ENCODE results near the gene CSMD2. TPM values are rescaled to one million over a fixed set of nuclear protein-coding genes. Genes with fewer than 3 reads are reported as not detected.

The CSMD2 gene
- total RNA-seq, 1 donor from 2014 or later = 0.70 TPM

- intact Hi-C loops (cut with DNase I) = loop anchor here (10.0 kb wide), 1 partner anchor 131 kb away; no protein-coding TSS in a partner anchor
- no peak for DNase-seq (ENCODE audit: low spot score)
These were observed 269.6 kb downstream of the CSMD2 start for GRCh38 chr1:33895396-33895795.

- intact Hi-C loops (cut with DNase I) = loop anchor here (10.0 kb wide), 1 partner anchor 128 kb away; no protein-coding TSS in a partner anchor
- DNase-seq (ENCODE audit: low spot score) = no peak
These were observed 271.7 kb downstream of the CSMD2 start for GRCh38 chr1:33893147-33893830.

GRCh38 chr1:33886496-33886895 is 278.5 kb downstream of the CSMD2 start:
- intact Hi-C loops (cut with DNase I) = no loop called here

GRCh38 chr1:33880305-33880704 is 284.7 kb downstream of the CSMD2 start:
- intact Hi-C loops (cut with DNase I) = no loop called here
- DNase-seq (ENCODE audit: low spot score) = no peak

More at GRCh38 chr1:33886496-33886895, 278.5 kb downstream of the CSMD2 start:
- DNase-seq (ENCODE audit: low spot score) = no peak

GRCh38 chr1:33878392-33878791 is 286.6 kb downstream of the CSMD2 start:
- DNase-seq (ENCODE audit: low spot score) = no peak
- intact Hi-C loops (cut with DNase I) = loop anchor here (5.0 kb wide), 1 partner anchor 284 kb away; no protein-coding TSS in a partner anchor

- intact Hi-C loops (cut with DNase I) = loop anchor here (5.0 kb wide), 1 partner anchor 285 kb away; no protein-coding TSS in a partner anchor
- DNase-seq (ENCODE audit: low spot score) = peak; percentile 78
These were observed 287.9 kb downstream of the CSMD2 start for GRCh38 chr1:33876970-33877650.

GRCh38 chr1:33875862-33876261 is 289.2 kb downstream of the CSMD2 start:
- no peak for DNase-seq (ENCODE audit: low spot score)
- intact Hi-C loops (cut with DNase I) = loop anchor here (5.0 kb wide), 1 partner anchor 286 kb away; no protein-coding TSS in a partner anchor

GRCh38 chr1:33874636-33875035 is 290.4 kb downstream of the CSMD2 start:
- no peak for DNase-seq (ENCODE audit: low spot score)
- intact Hi-C loops (cut with DNase I) = loop anchor here (5.0 kb wide), 2 partner anchors 238 to 288 kb away; no protein-coding TSS in a partner anchor

GRCh38 chr1:33872683-33873082 is 292.3 kb downstream of the CSMD2 start:
- no peak for DNase-seq (ENCODE audit: low spot score)
- intact Hi-C loops (cut with DNase I) = loop anchor here (5.0 kb wide), 1 partner anchor 240 kb away; no protein-coding TSS in a partner anchor

- DNase-seq (ENCODE audit: low spot score) = no peak
- intact Hi-C loops (cut with DNase I) = loop anchor here (5.0 kb wide), 1 partner anchor 240 kb away; no protein-coding TSS in a partner anchor
These were observed 292.8 kb downstream of the CSMD2 start for GRCh38 chr1:33872275-33872674.

- no peak for DNase-seq (ENCODE audit: low spot score)
- intact Hi-C loops (cut with DNase I) = no loop called here
These were observed 297.3 kb downstream of the CSMD2 start for GRCh38 chr1:33867684-33868083.

GRCh38 chr1:33866281-33866680 is 298.7 kb downstream of the CSMD2 start:
- no peak for DNase-seq (ENCODE audit: low spot score)
- intact Hi-C loops (cut with DNase I) = no loop called here

- intact Hi-C loops (cut with DNase I) = no loop called here
- no peak for DNase-seq (ENCODE audit: low spot score)
These were observed 300.3 kb downstream of the CSMD2 start for GRCh38 chr1:33864460-33865389.

GRCh38 chr1:33863779-33864178 is 301.3 kb downstream of the CSMD2 start, which contains the start of gene HMGB4:
TSS of gene HMGB4 (plus strand) at chr1:33864079. CDS start at chr1:33864192, 113 bp downstream.
- no peak for DNase-seq (ENCODE audit: low spot score)
- intact Hi-C loops (cut with DNase I) = no loop called here

- DNase-seq (ENCODE audit: low spot score) = no peak
- intact Hi-C loops (cut with DNase I) = no loop called here
These were observed 304.4 kb downstream of the CSMD2 start for GRCh38 chr1:33860671-33861070.

- no peak for DNase-seq (ENCODE audit: low spot score)
- intact Hi-C loops (cut with DNase I) = no loop called here
These were observed 310.9 kb downstream of the CSMD2 start for GRCh38 chr1:33854091-33854490.

GRCh38 chr1:33853431-33853830 is 311.6 kb downstream of the CSMD2 start:
- no peak for DNase-seq (ENCODE audit: low spot score)

GRCh38 chr1:33852711-33853110 is 312.3 kb downstream of the CSMD2 start:
- intact Hi-C loops (cut with DNase I) = no loop called here
- no peak for DNase-seq (ENCODE audit: low spot score)

More at GRCh38 chr1:33853431-33853830, 311.6 kb downstream of the CSMD2 start:
- intact Hi-C loops (cut with DNase I) = no loop called here

- intact Hi-C loops (cut with DNase I) = no loop called here
- DNase-seq (ENCODE audit: low spot score) = no peak
These were observed 314.5 kb downstream of the CSMD2 start for GRCh38 chr1:33850481-33850880.
